H1 (cell line): ENCODE measurements around the gene DENND1A. TPM values are rescaled to one million over a fixed set of nuclear protein-coding genes. Genes with fewer than 3 reads are reported as not detected.

Experiments used
- CTCF ChIA-PET: fragments of 300-600 bp; sonication (Branson Sonifier 250); formaldehyde crosslinking; loops from one replicate; lab custom pipeline; 2021; ENCODE audit not compliant: partially characterized antibody; lab: Charles Lee
- POLR2A ChIA-PET: fragments of 300-600 bp; sonication (Branson Sonifier 250); formaldehyde crosslinking; loops from one replicate; lab custom pipeline; 2021; ENCODE audit warnings: inconsistent platforms; ENCODE audit not compliant: partially characterized antibody; lab: Charles Lee
- DNase-seq, 2 experiments: peaks; one replicate each; pipeline versions ENCODE4 v3.0.0 to v3.0.0-alpha.2; 2010 to 2022; ENCODE audit warnings: low spot score in 2 of 2, low read depth in 1 of 2, mixed read lengths in 1 of 2
- FAIRE-seq: peaks from 2 replicates; lab custom pipeline; 2011; peaks lifted over from hg19 to GRCh38; lab: Jason Lieb, UNC
- H2AFZ ChIP-seq: 2 replicates; pipeline ENCODE4 v1.8.1; 2012; ENCODE audit warnings: low read length, inconsistent platforms
- H2AK5ac ChIP-seq: 2 replicates; pipeline ENCODE4 v1.6.1; 2013; ENCODE audit warnings: low read depth, low read length
- H2BK120ac ChIP-seq: replicated peaks from 2 replicates; pipeline ENCODE3; 2013; ENCODE audit warnings: low read depth, low read length, inconsistent platforms
- H2BK12ac ChIP-seq: 2 replicates; pipeline ENCODE4 v1.6.1; 2013; ENCODE audit warnings: low read depth, low read length
- H2BK15ac ChIP-seq: 2 replicates; pipeline ENCODE4 v1.6.1; 2013; ENCODE audit warnings: low read length
- H2BK20ac ChIP-seq: 2 replicates; pipeline ENCODE4 v1.6.1; 2013; ENCODE audit warnings: low read length
- H2BK5ac ChIP-seq: 2 replicates; pipeline ENCODE4 v1.6.1; 2013; ENCODE audit warnings: low read depth, low read length
- H3K14ac ChIP-seq: 2 replicates; pipeline ENCODE4 v1.6.1; 2013; ENCODE audit warnings: inconsistent platforms; ENCODE audit not compliant: insufficient read length
- H3K18ac ChIP-seq: 2 replicates; pipeline ENCODE4 v1.6.1; 2013; ENCODE audit warnings: low read length; ENCODE audit errors: extremely low read depth
- H3K23ac ChIP-seq: 2 replicates; pipeline ENCODE4 v1.6.1; 2013; ENCODE audit warnings: inconsistent platforms; ENCODE audit not compliant: insufficient read length
- H3K23me2 ChIP-seq: 2 replicates; pipeline ENCODE4 v1.6.1; 2013; ENCODE audit warnings: low read depth, low read length
- H3K27ac ChIP-seq: 2 replicates; pipeline ENCODE4 v1.6.1; 2011; ENCODE audit warnings: low read depth, low read length, inconsistent platforms
- H3K27me3 ChIP-seq, 4 experiments: replicated peaks in 1 of 4; 1 replicate in 1 of 4; 2 replicates in 3 of 4; pipeline versions ENCODE4 v1.6.1 to v1.8.1; 2011 to 2013; ENCODE audit warnings: low read length in 3 of 4, mild to moderate bottlenecking in 3 of 4, inconsistent platforms in 2 of 4, mixed read lengths in 2 of 4, moderate library complexity in 1 of 4; ENCODE audit not compliant: control insufficient read depth in 3 of 4, insufficient read depth in 3 of 4; ENCODE audit errors: extremely low read depth in 1 of 4
- H3K36me3 ChIP-seq, 4 experiments: 2 replicates each; pipeline versions ENCODE4 v1.6.1 to v1.8.1; 2011 to 2013; ENCODE audit warnings: mild to moderate bottlenecking in 4 of 4, low read length in 3 of 4, moderate library complexity in 2 of 4, control low read depth in 1 of 4, inconsistent platforms in 1 of 4; ENCODE audit not compliant: insufficient read depth in 4 of 4, control insufficient read depth in 2 of 4
- H3K4ac ChIP-seq: replicated peaks from 2 replicates; pipeline ENCODE3; 2013; ENCODE audit warnings: low read length, low read depth, mixed read lengths, inconsistent platforms; ENCODE audit not compliant: insufficient read length
- H3K4me1 ChIP-seq, 4 experiments: replicated peaks in 1 of 4; 1 replicate in 1 of 4; 2 replicates in 3 of 4; pipeline versions ENCODE4 v1.6.1 to v1.8.1; 2011 to 2013; ENCODE audit warnings: low read length in 3 of 4, inconsistent platforms in 2 of 4, mixed read lengths in 1 of 4; ENCODE audit not compliant: insufficient read depth in 4 of 4, control insufficient read depth in 3 of 4
- H3K4me2 ChIP-seq, 2 experiments: 2 replicates each; pipeline versions ENCODE4 v1.6.1 to v1.8.1; 2011 to 2013; ENCODE audit warnings: low read depth in 2 of 2, low read length in 2 of 2, control low read depth in 1 of 2, inconsistent platforms in 1 of 2, mild to moderate bottlenecking in 1 of 2; ENCODE audit not compliant: insufficient read depth in 1 of 2
- H3K4me3 ChIP-seq, 4 experiments: fragments of 200-600, 300-600 bp in 1 of 4; sonication (generic), shearing (Covaris generic), sonication (Bioruptor Twin) in 1 of 4; 2 replicates each; pipeline versions ENCODE4 v1.5.1 to v1.8.1; 2011 to 2016; ENCODE audit warnings: low read length in 4 of 4, low read depth in 3 of 4, control low read depth in 2 of 4, inconsistent platforms in 2 of 4, mild to moderate bottlenecking in 2 of 4, mixed read lengths in 1 of 4, moderate library complexity in 1 of 4; ENCODE audit not compliant: insufficient read depth in 2 of 4; ENCODE audit errors: extremely low read depth in 1 of 4
- H3K56ac ChIP-seq: replicated peaks from 2 replicates; pipeline ENCODE3; 2013; ENCODE audit warnings: low read depth, mild to moderate bottlenecking, mixed read lengths, low read length, inconsistent platforms; ENCODE audit not compliant: insufficient read length
- H3K79me1 ChIP-seq: 2 replicates; pipeline ENCODE4 v1.6.1; 2013; ENCODE audit warnings: low read depth, low read length, control low read depth
- H3K79me2 ChIP-seq, 2 experiments: 2 replicates each; pipeline versions ENCODE4 v1.6.1 to v1.8.1; 2012 to 2013; ENCODE audit warnings: low read length in 2 of 2, mild to moderate bottlenecking in 2 of 2, inconsistent platforms in 1 of 2; ENCODE audit not compliant: insufficient read depth in 2 of 2, control insufficient read depth in 1 of 2
- H3K9ac ChIP-seq, 4 experiments: replicated peaks in 1 of 4; 1 replicate in 1 of 4; 2 replicates in 3 of 4; pipeline versions ENCODE4 v1.6.1 to v1.8.1; 2011 to 2013; ENCODE audit warnings: low read depth in 3 of 4, low read length in 3 of 4, control low read depth in 2 of 4, mild to moderate bottlenecking in 2 of 4, moderate library complexity in 2 of 4, inconsistent platforms in 1 of 4; ENCODE audit errors: extremely low read depth in 1 of 4
- H3K9me3 ChIP-seq, 2 experiments: 2 replicates each; pipeline versions ENCODE4 v1.6.1 to v1.8.1; 2012 to 2013; ENCODE audit warnings: mild to moderate bottlenecking in 2 of 2, moderate library complexity in 2 of 2, control low read depth in 1 of 2, inconsistent platforms in 1 of 2, low read depth in 1 of 2, low read length in 1 of 2, mixed read lengths in 1 of 2; ENCODE audit not compliant: insufficient read depth in 2 of 2
- H4K20me1 ChIP-seq, 2 experiments: replicated peaks in 1 of 2; 2 replicates each; pipeline versions ENCODE3 to v1.8.1; 2011 to 2013; ENCODE audit warnings: inconsistent platforms in 2 of 2, low read length in 2 of 2, mild to moderate bottlenecking in 1 of 2; ENCODE audit not compliant: insufficient read depth in 2 of 2, control insufficient read depth in 1 of 2
- H4K5ac ChIP-seq: 2 replicates; pipeline ENCODE4 v1.6.1; 2013; ENCODE audit warnings: low read length, low read depth, mixed read lengths, inconsistent platforms; ENCODE audit not compliant: insufficient read length
- H4K8ac ChIP-seq: 2 replicates; pipeline ENCODE4 v1.8.0; 2013; ENCODE audit warnings: mild to moderate bottlenecking, moderate library complexity, low read length, inconsistent platforms; ENCODE audit not compliant: insufficient read depth; ENCODE audit errors: extremely low read depth
- H4K91ac ChIP-seq: replicated peaks from 2 replicates; pipeline ENCODE3; 2013; ENCODE audit warnings: low read length, mixed read lengths, inconsistent platforms; ENCODE audit not compliant: insufficient read length
- BACH1 ChIP-seq: IDR thresholded peaks from 2 replicates; pipeline ENCODE4 v1.6.1; 2012; ENCODE audit warnings: low read length, improper control_type of control experiment
- CBX8 ChIP-seq: fragments of 300-800, 300-1000 bp; sonication (generic); IDR thresholded peaks from 2 replicates; pipeline ENCODE4 v1.7.1; 2016; ENCODE audit warnings: low read depth, low read length, borderline replicate concordance
- MAFK ChIP-seq: IDR thresholded peaks from 2 replicates; pipeline ENCODE4 v1.6.1; 2012; ENCODE audit warnings: low read depth, mild to moderate bottlenecking, improper control_type of control experiment, low read length
- SP1 ChIP-seq: IDR thresholded peaks from 2 replicates; pipeline ENCODE4 v1.6.1; 2011; ENCODE audit warnings: low read depth, low read length
- TAF7 ChIP-seq: optimal IDR thresholded peaks from 2 replicates; pipeline ENCODE3; 2011; ENCODE audit warnings: low read depth, mild to moderate bottlenecking, inconsistent platforms, low read length, moderate library complexity, borderline replicate concordance
- WGBS, 2 experiments: shearing (Covaris generic) in 1 of 2; methylation state at CpG; one replicate each; pipeline versions ENCODE4 v1.1.6 to v1.1.7; 2013 to 2015; ENCODE audit warnings: low lambda C conversion rate in 2 of 2, mixed read lengths in 2 of 2, inconsistent platforms in 1 of 2, low coverage in 1 of 2, missing lambda C conversion rate in 1 of 2; ENCODE audit not compliant: insufficient replicate concordance in 2 of 2, insufficient coverage in 1 of 2, insufficient read length in 1 of 2; ENCODE audit errors: extremely low coverage in 1 of 2, missing lambda C conversion rate in 1 of 2; 5-methylcytosine and 5-hydroxymethylcytosine counted together
- polyA plus RNA-seq, 7 experiments: library from polyadenylated mRNA; depleted of rRNA in 3 of 7; stranded (reverse) in 5 of 7; unstranded in 2 of 7; fragments of >200 nt in 5 of 7; fragments of 200-250 nt in 2 of 7; gene quantifications; 1 replicate in 5 of 7; 2 replicates in 1 of 7; 4 replicates in 1 of 7; pipeline versions ENCODE4 v1.2.1 to v1.2.3, GENCODE V29; 2011 to 2013; ENCODE audit warnings: missing spikeins in 2 of 7, mixed read lengths in 2 of 7
- total RNA-seq: library from RNA; stranded (reverse); fragmentation: NEBNext Ultra II Directional; extraction: Animal tissue kit (Norgen Biotek cat#: 25700); gene quantifications from 2 replicates; pipeline ENCODE4 v1.2.1, GENCODE V29; 2021

Gene DENND1A
- total and polyA plus RNA-seq, 2 of the 8 experiments (the other 6 are each of a cell fraction or from before 2014, with no cell fraction given): 24.1 to 26.4 TPM

DNA sequence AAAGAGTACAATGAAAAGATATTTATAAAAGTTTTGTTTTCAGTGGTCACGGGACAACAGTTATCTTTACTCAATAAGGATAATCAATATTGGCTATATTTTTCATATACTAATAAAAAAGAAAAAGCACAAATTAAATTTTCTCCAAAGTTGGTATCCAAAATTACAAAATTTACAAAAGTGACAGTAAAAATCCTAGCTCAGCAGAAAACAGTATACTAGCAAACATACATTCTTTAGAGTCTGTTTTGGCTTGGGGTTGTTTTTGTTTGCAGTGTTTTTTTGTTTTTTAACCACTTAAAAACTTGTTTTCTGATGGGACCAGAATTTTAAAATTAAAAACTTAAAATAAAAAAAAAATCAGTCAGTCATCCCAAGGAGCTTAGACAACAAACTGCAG, 183.2 kb downstream of the DENND1A start:
- no peaks in the 10 kb centered on the region; the same call in 1 of the 2 replicates for H3K79me1 ChIP-seq
- H3K4ac ChIP-seq: no peak overlapping the region
- ChIA-PET POLR2A (no interaction called here), CTCF (no interaction called here)
- H2BK12ac ChIP-seq: no peak overlapping the region
- H3K9ac ChIP-seq: no peak overlapping the region
- H3K23ac ChIP-seq: no peak overlapping the region
- no peak overlapping the region for H3K18ac ChIP-seq
- H3K79me2 ChIP-seq: 0 out of 4 replicates have a peak, but pooled peaks cover 0 to 3% of the 10 kb centered on the region in 2 experiments
- H3K4me3 ChIP-seq: no peak overlapping the region
- no peak overlapping the region for H2AFZ ChIP-seq
- no peak overlapping the region for H4K8ac ChIP-seq
- peaks cover 2 to 5% (median 4%) of the 10 kb centered on the region in 4 experiments; a peak in 6 of 7 replicates for H3K4me1 ChIP-seq
- no peak overlapping the region for H4K5ac ChIP-seq
- H4K20me1 ChIP-seq: peaks cover 0 to 3% of the 10 kb centered on the region in 2 experiments
- H3K14ac ChIP-seq: no peak overlapping the region
- H2BK120ac ChIP-seq: no peak overlapping the region
- no peak overlapping the region for H2BK20ac ChIP-seq
- H3K23me2 ChIP-seq: no peaks in the 10 kb centered on the region
- no peak overlapping the region for H3K4me2 ChIP-seq
- no peak overlapping the region for H3K27ac ChIP-seq
- no peak for FAIRE-seq
- H3K36me3 ChIP-seq: no peaks in the 10 kb centered on the region
- no peak overlapping the region for H2BK5ac ChIP-seq
- H3K27me3 ChIP-seq: no peaks in the 10 kb centered on the region
- no peak overlapping the region for H4K91ac ChIP-seq
- no peak for DNase-seq
- H3K56ac ChIP-seq: no peak overlapping the region
- TF ChIP-seq MAFK: peak; percentile 25; the same call in 1 of the 2 replicates
- no peak for TF ChIP-seq TAF7
- TF ChIP-seq CBX8: no peak
- TF ChIP-seq SP1: no peak
- TF ChIP-seq BACH1: no peak
- H2AK5ac ChIP-seq: no peak overlapping the region
- WGBS, 2 experiments: 80% methylated on average over 1 of the region's 1 CpG; no CpG with 5 or more reads in 1 of the 2 experiments
- H2BK15ac ChIP-seq: no peak overlapping the region
- no peaks in the 10 kb centered on the region for H3K9me3 ChIP-seq
